HG03354 (cell line): ENCODE measurements around the gene PCDHGB3.
"Not testable (repeated sequence)": the region's sequence is repeated elsewhere in the genome, so short reads cannot be mapped to it uniquely, and the experiment has no call there.

Experiments
- ATAC-seq: cut with Tn5 transposase; IDR thresholded peaks from one replicate; pipeline ENCODE4 v1.9.1; 2021; ENCODE audit warnings: mild to moderate bottlenecking; ENCODE audit not compliant: unreplicated experiment, poor library complexity, severe bottlenecking

Gene PCDHGB3

GRCh38 chr5:141389153-141390042 is 19.4 kb downstream of the PCDHGB3 start:
- ATAC-seq = no peak

GRCh38 chr5:141392429-141393198 is 22.6 kb downstream of the PCDHGB3 start, which contains the start of gene PCDHGA8:
TSS of gene PCDHGA8 (plus strand) at chr5:141392633. CDS start at chr5:141392814, 181 bp downstream.
- no peak for ATAC-seq

- ATAC-seq = no peak
These were observed 23.2 kb downstream of the PCDHGB3 start for GRCh38 chr5:141393267-141393666.

- not testable (repeated sequence) for ATAC-seq
These were observed 24.6 kb downstream of the PCDHGB3 start for GRCh38 chr5:141394401-141395187.

- peak; percentile 93 for ATAC-seq
These were observed 27.9 kb downstream of the PCDHGB3 start, which contains the start of gene PCDHGB5 for GRCh38 chr5:141397756-141398551. TSS of gene PCDHGB5 (plus strand) at chr5:141397947. CDS start at chr5:141398128, 181 bp downstream.

- no peak for ATAC-seq
These were observed 28.6 kb downstream of the PCDHGB3 start for GRCh38 chr5:141398608-141399007.

- no peak for ATAC-seq
These were observed 29.7 kb downstream of the PCDHGB3 start for GRCh38 chr5:141399555-141400258.

- ATAC-seq = no peak
These were observed 32.7 kb downstream of the PCDHGB3 start, which contains the start of gene PCDHGA9 for GRCh38 chr5:141402553-141403243. TSS of gene PCDHGA9 (plus strand) at chr5:141402778. CDS start at chr5:141402953, 175 bp downstream.

GRCh38 chr5:141403387-141403786 is 33.3 kb downstream of the PCDHGB3 start:
- ATAC-seq = no peak

- ATAC-seq = peak; percentile 81
These were observed 37.9 kb downstream of the PCDHGB3 start, which contains the start of gene PCDHGB6 for GRCh38 chr5:141407790-141408505. TSS of gene PCDHGB6 (plus strand) at chr5:141408021. CDS start at chr5:141408203, 182 bp downstream.

GRCh38 chr5:141409598-141410306 is 39.7 kb downstream of the PCDHGB3 start:
- ATAC-seq = no peak

GRCh38 chr5:141411575-141411974 is 41.5 kb downstream of the PCDHGB3 start:
- ATAC-seq = no peak

GRCh38 chr5:141412854-141413539 is 43.0 kb downstream of the PCDHGB3 start, which contains the start of gene PCDHGA10:
TSS of gene PCDHGA10 (plus strand) at chr5:141412987. CDS start at chr5:141413176, 189 bp downstream.
- peak; percentile 81 for ATAC-seq

- no peak for ATAC-seq
These were observed 43.6 kb downstream of the PCDHGB3 start for GRCh38 chr5:141413540-141414069.

GRCh38 chr5:141414548-141415274 is 44.7 kb downstream of the PCDHGB3 start:
- ATAC-seq = not testable (repeated sequence)
